WTC11 (cell line): ENCODE results near the gene MRPL37. TPM values are rescaled to one million over a fixed set of nuclear protein-coding genes. Genes with fewer than 3 reads are reported as not detected.

Experiments
- ATAC-seq: fragments of 200-7000 bp; cut with Tn5 transposase; 2 replicates; pipeline ENCODE4 v1.10.0; 2021; ENCODE audit warnings: mild to moderate bottlenecking, moderate library complexity
- CTCF ChIA-PET: fragments of 300-600 bp; sonication (Branson Sonifier 250); formaldehyde crosslinking; loops from one replicate; lab custom pipeline; 2021; ENCODE audit warnings: antibody characterized with exemption; lab: Charles Lee
- POLR2A ChIA-PET: fragments of 350-600 bp; sonication (Branson Sonifier 250); formaldehyde crosslinking; loops from one replicate; lab custom pipeline; 2021; ENCODE audit warnings: antibody characterized with exemption; lab: Charles Lee
- DNase-seq: peaks from one replicate; pipeline ENCODE4 v3.0.0; 2021; ENCODE audit warnings: low spot score
- H3K27ac Mint-ChIP-seq: 2 replicates; pipeline ENCODE4 v1.8.0; 2021; ENCODE audit warnings: mixed read lengths
- H3K27me3 Mint-ChIP-seq: 2 replicates; pipeline ENCODE4 v1.8.0; 2021; ENCODE audit warnings: low read depth, mild to moderate bottlenecking, moderate library complexity, mixed read lengths
- H3K36me3 Mint-ChIP-seq: 2 replicates; pipeline ENCODE4 v1.8.0; 2021; ENCODE audit warnings: mixed read lengths
- H3K4me1 Mint-ChIP-seq: 2 replicates; pipeline ENCODE4 v1.8.0; 2022; ENCODE audit warnings: mixed read lengths
- H3K4me3 Mint-ChIP-seq: 2 replicates; pipeline ENCODE4 v1.8.0; 2021; ENCODE audit warnings: mild to moderate bottlenecking, moderate library complexity, mixed read lengths
- H3K9me3 Mint-ChIP-seq: 2 replicates; pipeline ENCODE4 v1.8.0; 2021; ENCODE audit warnings: mixed read lengths
- AR ChIP-seq: fragments of 250-450 bp; sonication (Bioruptor Pico); IDR thresholded peaks from 2 replicates; pipeline ENCODE4 v1.9.0; 2021; ENCODE audit warnings: mild to moderate bottlenecking
- ATF1 ChIP-seq: sonication (generic); formaldehyde crosslinking; IDR thresholded peaks from 2 replicates; pipeline ENCODE4 v1.8.1; 2023; ENCODE audit warnings: mild to moderate bottlenecking, moderate library complexity, missing genetic modification reagents
- ELF4 ChIP-seq: sonication (generic); formaldehyde crosslinking; IDR thresholded peaks from 2 replicates; pipeline ENCODE4 v1.8.1; 2022; ENCODE audit warnings: low read depth, mild to moderate bottlenecking, moderate library complexity, missing genetic modification reagents
- ERG ChIP-seq: fragments of 250-450 bp; sonication (Bioruptor Pico); IDR thresholded peaks from 2 replicates; pipeline ENCODE4 v1.8.0; 2021; ENCODE audit warnings: mild to moderate bottlenecking
- FOXK1 ChIP-seq: sonication (generic); formaldehyde crosslinking; IDR thresholded peaks from 2 replicates; pipeline ENCODE4 v1.8.0; 2022; ENCODE audit warnings: mild to moderate bottlenecking, moderate library complexity, missing genetic modification reagents
- FOXP1 ChIP-seq: sonication (generic); formaldehyde crosslinking; IDR thresholded peaks from 2 replicates; pipeline ENCODE4 v1.8.0; 2022; ENCODE audit warnings: missing genetic modification reagents, mild to moderate bottlenecking, moderate library complexity, borderline replicate concordance
- GRHL2 ChIP-seq: fragments of 250-450 bp; sonication (Bioruptor Pico); IDR thresholded peaks from 2 replicates; pipeline ENCODE4 v1.8.0; 2022; ENCODE audit warnings: mild to moderate bottlenecking, moderate library complexity; ENCODE audit not compliant: insufficient replicate concordance, severe bottlenecking
- IRF1 ChIP-seq: sonication (generic); formaldehyde crosslinking; IDR thresholded peaks from 2 replicates; pipeline ENCODE4 v1.8.0; 2023; ENCODE audit warnings: missing genetic modification reagents
- IRF2 ChIP-seq: sonication (generic); formaldehyde crosslinking; IDR thresholded peaks from 2 replicates; pipeline ENCODE4 v1.8.0; 2022; ENCODE audit warnings: low read depth, missing genetic modification reagents, borderline replicate concordance
- MLX ChIP-seq: sonication (generic); formaldehyde crosslinking; IDR thresholded peaks from 2 replicates; pipeline ENCODE4 v1.8.1; 2023; ENCODE audit warnings: mild to moderate bottlenecking, missing genetic modification reagents, moderate library complexity
- MXD4 ChIP-seq: fragments of 250-450 bp; sonication (Bioruptor Pico); IDR thresholded peaks from 2 replicates; pipeline ENCODE4 v1.8.0; 2021; ENCODE audit warnings: mild to moderate bottlenecking, moderate library complexity, borderline replicate concordance
- OVOL2 ChIP-seq: fragments of 250-450 bp; sonication (Bioruptor Pico); IDR thresholded peaks from 2 replicates; pipeline ENCODE4 v1.9.0; 2021; ENCODE audit warnings: mild to moderate bottlenecking, borderline replicate concordance
- SMAD4 ChIP-seq: sonication (generic); formaldehyde crosslinking; IDR thresholded peaks from 2 replicates; pipeline ENCODE4 v1.8.0; 2022; ENCODE audit warnings: mild to moderate bottlenecking, missing genetic modification reagents
- ZNF138 ChIP-seq: sonication (generic); formaldehyde crosslinking; conservative IDR thresholded peaks from 2 replicates; pipeline ENCODE4 v1.8.1; 2022; ENCODE audit warnings: mild to moderate bottlenecking, moderate library complexity, missing genetic modification reagents
- ZNF219 ChIP-seq: sonication (generic); formaldehyde crosslinking; IDR thresholded peaks from 2 replicates; pipeline ENCODE4 v1.8.0; 2023; ENCODE audit warnings: missing genetic modification reagents, mild to moderate bottlenecking, borderline replicate concordance
- ZNF416 ChIP-seq: fragments of 250-450 bp; sonication (Bioruptor Pico); IDR thresholded peaks from 2 replicates; pipeline ENCODE4 v1.9.0; 2021; ENCODE audit warnings: mild to moderate bottlenecking, inconsistent platforms
- ZNF423 ChIP-seq: fragments of 250-450 bp; sonication (Bioruptor Pico); IDR thresholded peaks from 2 replicates; pipeline ENCODE4 v2.1.2; 2022; ENCODE audit warnings: mild to moderate bottlenecking, moderate library complexity
- ZNF425 ChIP-seq: fragments of 250-450 bp; sonication (Bioruptor Pico); conservative IDR thresholded peaks from 2 replicates; pipeline ENCODE4 v1.9.0; 2021; ENCODE audit warnings: mild to moderate bottlenecking
- ZNF532 ChIP-seq: fragments of 250-450 bp; sonication (Bioruptor Pico); IDR thresholded peaks from 2 replicates; pipeline ENCODE4 v1.9.0; 2021; ENCODE audit warnings: mild to moderate bottlenecking, borderline replicate concordance
- ZSCAN18 ChIP-seq: fragments of 250-450 bp; sonication (Bioruptor Pico); IDR thresholded peaks from 2 replicates; pipeline ENCODE4 v2.1.2; 2022; ENCODE audit warnings: mild to moderate bottlenecking, moderate library complexity
- total RNA-seq: library from RNA; stranded (reverse); gene quantifications from 3 replicates; pipeline ENCODE4 v1.2.3, GENCODE V29; 2021

Gene MRPL37
- total RNA-seq, 1 experiment from 2014 or later: 143 TPM

- TF ChIP-seq IRF2 (no peak), ZNF219 (no peak), ATF1 (CRISPR knock-in tag) (no peak), MLX (CRISPR knock-in tag) (no peak), ZNF138 (CRISPR knock-in tag) (no peak), IRF1 (CRISPR knock-in tag) (no peak), ZSCAN18 (no peak)
Observed at GRCh38 chr1:54215523-54215922, 15.6 kb downstream of the MRPL37 start (continued).

- ChIA-PET POLR2A (interaction anchor here (1.1 kb wide), 1 partner anchor 188 kb away, joined by 4 read pairs; the partner anchor contains the start of gene SSBP3), CTCF (interaction anchor here (1.0 to 1.7 kb wide), 2 partner anchors 97 to 270 kb away, joined by 3 to 7 read pairs; no protein-coding TSS in a partner anchor)
- no peak for ATAC-seq
- DNase-seq: no peak
- peaks cover 13% of the 10 kb centered on the region for H3K4me1 Mint-ChIP-seq
- H3K27ac Mint-ChIP-seq: peak overlapping the region; percentile 53; the same call in 1 of the 2 replicates
- H3K27me3 Mint-ChIP-seq: no peaks in the 10 kb centered on the region
- H3K9me3 Mint-ChIP-seq: no peaks in the 10 kb centered on the region
- no peak overlapping the region for H3K4me3 Mint-ChIP-seq
- peaks cover 52% of the 10 kb centered on the region for H3K36me3 Mint-ChIP-seq
- no peak for TF ChIP-seq GRHL2 (CRISPR knock-in tag)
- no peak for TF ChIP-seq ZNF425 (CRISPR knock-in tag)
- no peak for TF ChIP-seq FOXP1 (CRISPR knock-in tag)
- no peak for TF ChIP-seq FOXK1
- no peak for TF ChIP-seq ERG (CRISPR knock-in tag)
- TF ChIP-seq MXD4 (CRISPR knock-in tag): no peak
- TF ChIP-seq ZNF423 (CRISPR knock-in tag): no peak
- TF ChIP-seq AR (CRISPR knock-in tag): no peak
- no peak for TF ChIP-seq ZNF138 (CRISPR knock-in tag)
- no peak for TF ChIP-seq ZNF416 (CRISPR knock-in tag)
- TF ChIP-seq ELF4 (CRISPR knock-in tag): no peak
- TF ChIP-seq OVOL2: no peak
- no peak for TF ChIP-seq ZNF532 (CRISPR knock-in tag)
- no peak for TF ChIP-seq SMAD4 (CRISPR knock-in tag)
Observed at GRCh38 chr1:54218883-54219687, 19.1 kb downstream of the MRPL37 start.
